ENCODE data around the gene RECQL. TPM values are rescaled to one million over a fixed set of nuclear protein-coding genes. Genes with fewer than 3 reads are reported as not detected.
"Not testable (repeated sequence)": the region's sequence is repeated elsewhere in the genome, so short reads cannot be mapped to it uniquely, and the experiment has no call there.

The RECQL gene
- polyA plus RNA-seq, 1 donor = 35.8 TPM

DNA sequence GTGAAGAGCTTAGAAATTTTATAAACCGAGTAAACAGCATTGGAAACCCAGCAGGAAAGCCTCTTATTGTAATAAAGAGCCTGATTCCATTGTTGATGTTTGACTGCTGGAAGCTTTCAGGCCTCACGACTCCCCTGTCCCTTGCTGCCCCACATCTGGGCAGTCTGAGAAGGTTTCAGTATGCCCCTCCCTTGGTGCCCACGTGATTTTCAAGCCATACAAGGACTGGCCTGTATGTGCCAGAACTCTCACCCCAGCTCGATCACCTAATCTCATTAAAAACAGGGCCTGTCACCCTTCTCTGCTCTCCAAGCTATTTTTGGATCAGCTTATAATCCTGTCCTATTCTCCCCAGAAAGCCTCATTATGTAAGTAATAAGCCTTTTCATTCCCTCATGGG is 71.4 kb downstream of the RECQL start:
- DNase-seq = no peak

DNA sequence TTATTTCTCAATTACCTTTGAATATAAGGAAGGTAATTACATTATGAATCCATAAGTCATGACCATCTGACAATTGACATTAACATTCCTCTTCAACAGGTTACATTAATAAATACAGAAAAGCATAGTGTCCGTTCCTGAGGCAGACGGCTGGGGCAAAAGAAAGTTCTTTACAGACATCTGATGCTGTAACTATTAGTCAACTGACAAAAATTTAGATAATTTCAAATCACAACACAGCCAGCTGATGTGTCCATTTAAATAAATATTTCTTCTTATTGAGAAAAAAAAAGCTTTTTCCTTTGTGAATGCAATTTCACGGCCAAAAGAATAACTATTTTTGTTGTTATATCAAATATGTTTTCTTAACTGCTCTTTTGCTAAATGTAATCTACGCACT is 73.2 kb downstream of the RECQL start:
- no peak for DNase-seq

DNA sequence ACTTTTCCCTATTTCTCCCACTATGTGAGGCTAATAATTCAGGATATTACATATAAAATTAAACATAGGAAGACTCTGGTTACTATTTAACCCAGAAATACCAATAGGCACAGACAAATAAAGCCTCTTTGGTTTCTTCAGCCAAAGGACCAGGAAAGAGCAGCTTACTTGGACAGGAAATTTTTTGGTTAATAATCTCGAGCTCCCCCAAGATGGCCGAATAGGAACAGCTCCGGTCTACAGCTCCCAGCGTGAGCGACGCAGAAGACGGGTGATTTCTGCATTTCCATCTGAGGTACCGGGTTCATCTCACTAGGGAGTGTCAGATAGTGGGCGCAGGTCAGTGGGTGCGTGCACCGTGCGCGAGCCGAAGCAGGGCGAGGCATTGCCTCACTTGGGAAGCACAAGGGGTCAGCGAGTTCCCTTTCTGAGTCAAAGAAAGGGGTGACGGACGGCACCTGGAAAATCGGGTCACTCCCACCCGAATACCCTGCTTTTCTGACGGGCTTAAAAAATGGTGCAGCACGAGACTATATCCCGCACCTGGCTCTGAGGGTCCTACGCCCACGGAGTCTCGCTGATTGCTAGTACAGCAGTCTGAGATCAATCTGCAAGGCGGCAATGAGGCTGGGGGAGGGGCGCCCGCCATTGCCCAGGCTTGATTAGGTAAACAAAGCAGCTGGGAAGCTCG is 82.3 kb downstream of the RECQL start:
- not testable (repeated sequence) for DNase-seq

Other genes starting within 250 kb of the RECQL start
- gene SLCO1A2, start 166.7 kb downstream of the RECQL start, polyA plus RNA-seq (ENCODE audit: insufficient read length) = 0.32 TPM
- not detected for gene IAPP, start 128.7 kb downstream of the RECQL start, polyA plus RNA-seq (ENCODE audit: insufficient read length)
- 23.9 TPM for gene PYROXD1, start 64.0 kb downstream of the RECQL start, polyA plus RNA-seq (ENCODE audit: insufficient read length)
- 42.0 TPM for gene GOLT1B, start 154 bp upstream of the RECQL start, polyA plus RNA-seq (ENCODE audit: insufficient read length)
- gene SPX, start 24.7 kb upstream of the RECQL start, polyA plus RNA-seq (ENCODE audit: insufficient read length) = 13.8 TPM
- gene GYS2, start 103.2 kb upstream of the RECQL start, polyA plus RNA-seq (ENCODE audit: insufficient read length) = 0.17 TPM
- gene LDHB, start 156.2 kb upstream of the RECQL start, polyA plus RNA-seq (ENCODE audit: insufficient read length) = 1,582 TPM

Measured in left kidney (tissue), 2 donors.